Transverse colon (tissue), 4 donors: Measurements from ENCODE around the gene LRBA. TPM values are rescaled to one million over a fixed set of nuclear protein-coding genes. Genes with fewer than 3 reads are reported as not detected.

ENCODE experiments used
- DNase-seq: peaks from one replicate; pipeline ENCODE4 v3.0.0-alpha.2; 2019
- H3K27ac ChIP-seq, 4 donors: fragments of 200-600 bp; sonication (generic); 2 replicates each; pipeline ENCODE4 v1.5.1; 2016 to 2018; ENCODE audit warnings: inconsistent platforms in 4 of 4
- H3K27me3 ChIP-seq: fragments of 200-600 bp; sonication (generic); 2 replicates; pipeline ENCODE4 v1.5.1; 2017; ENCODE audit warnings: inconsistent platforms
- H3K36me3 ChIP-seq, 4 donors: fragments of 200-600 bp; sonication (generic); 2 replicates each; pipeline ENCODE4 v1.5.1; 2017 to 2019; ENCODE audit warnings: inconsistent platforms in 4 of 4
- H3K4me1 ChIP-seq, 4 donors: fragments of 200-600 bp; sonication (generic); 2 replicates each; pipeline ENCODE4 v1.5.1; 2017 to 2020; ENCODE audit warnings: inconsistent platforms in 4 of 4
- H3K4me3 ChIP-seq, 4 donors: fragments of 200-600 bp; sonication (generic); 1 replicate in 1 of 4; 2 replicates in 3 of 4; pipeline versions ENCODE4 v1.5.1 to v1.6.1; 2017 to 2019; ENCODE audit warnings: inconsistent platforms in 4 of 4
- H3K9me3 ChIP-seq, 2 donors: fragments of 200-600 bp; sonication (generic); 2 replicates each; pipeline ENCODE4 v1.5.1; 2017 to 2019; ENCODE audit warnings: inconsistent platforms in 2 of 2
- CTCF ChIP-seq, 5 experiments: fragments of 200-600 bp in 3 of 5; fragments of 450-650 bp in 2 of 5; sonication (generic) in 3 of 5; IDR thresholded peaks; 1 replicate in 2 of 5; 2 replicates in 3 of 5; pipeline ENCODE4 v1.5.1; 2016 to 2017; ENCODE audit warnings: antibody characterized with exemption in 5 of 5, inconsistent platforms in 3 of 5, mild to moderate bottlenecking in 2 of 5, moderate library complexity in 1 of 5
- EP300 ChIP-seq: sonication (generic); formaldehyde crosslinking; IDR thresholded peaks from one replicate; pipeline ENCODE4 v1.6.1; 2017; ENCODE audit warnings: antibody characterized with exemption, low read depth
- POLR2A ChIP-seq: fragments of 450-650 bp; IDR thresholded peaks from one replicate; pipeline ENCODE4 v1.6.1; 2016; ENCODE audit warnings: antibody characterized with exemption, mild to moderate bottlenecking, moderate library complexity
- POLR2AphosphoS5 ChIP-seq, 3 donors: sonication (generic); formaldehyde crosslinking; IDR thresholded peaks; one replicate each; pipeline ENCODE4 v1.6.1; 2016; ENCODE audit warnings: antibody characterized with exemption in 3 of 3
- WGBS, 2 donors: methylation state at CpG; one replicate each; pipeline ENCODE4 v1.1.5; 2018; ENCODE audit warnings: low coverage in 1 of 2; 5-methylcytosine and 5-hydroxymethylcytosine counted together
- in situ Hi-C, 4 donors: fragments of 200-750 bp; cut with MboI; loops; one replicate each; pipeline versions ENCODE4 v1.15.0 to v1.15.1; 2017; ENCODE audit warnings: low sequenced_read_pairs in 3 of 4, low pct_ligation_motif_present in 1 of 4, low pct_unique_long_range_greater_than_20kb in 1 of 4
- intact Hi-C: fragments of 100-400 bp; cut with DNase I; formaldehyde crosslinking; loops from one replicate; pipeline ENCODE4 v1.15.1; 2023; ENCODE audit warnings: low total_unique reads
- total RNA-seq, 4 donors: library from RNA; depleted of rRNA; stranded (reverse); fragments of >200 nt; gene quantifications; one replicate each; pipeline ENCODE4 v1.1.0, GENCODE V29; 2016

Gene LRBA
- total RNA-seq, 4 donors from 2014 or later = 82.7 to 125 (median 112) TPM

- 76 to 83% methylated on average over 2 of the region's 2 CpGs for WGBS, 2 donors
- Histone ChIP-seq H3K27me3 (no peaks in the 10 kb centered on the region), H3K36me3 (no peaks in the 10 kb centered on the region), H3K9me3 (no peaks in the 10 kb centered on the region), H3K4me1 (no peaks in the 10 kb centered on the region), H3K27ac (no peak overlapping the region), H3K4me3 (no peak overlapping the region)
- intact Hi-C loops (no loop called here), in situ Hi-C loops (no loop called here)
- DNase-seq = no peak
- TF ChIP-seq EP300 (no peak), POLR2AphosphoS5 (IDR thresholded peaks at IDR 0.05) (no peak), CTCF (IDR thresholded peaks at IDR 0.05) (no peak), POLR2A (no peak)
These were observed 232.2 kb downstream of the LRBA start for GRCh38 chr4:150782921-150783320.

GRCh38 chr4:150782311-150782710 lies 232.8 kb downstream of the LRBA start:
- intact Hi-C loops (no loop called here), in situ Hi-C loops (no loop called here)
- Histone ChIP-seq H3K27ac (no peak overlapping the region), H3K4me3 (no peak overlapping the region), H3K36me3 (no peaks in the 10 kb centered on the region), H3K9me3 (no peaks in the 10 kb centered on the region), H3K27me3 (no peaks in the 10 kb centered on the region), H3K4me1 (peaks cover 0 to 3% (median 0%) of the 10 kb centered on the region in 4 donors)
- 80 to 90% methylated on average over 1 to 2 of the region's 2 CpGs for WGBS, 2 donors
- no peak for TF ChIP-seq POLR2AphosphoS5 (IDR thresholded peaks at IDR 0.05)
- no peak for TF ChIP-seq POLR2A
- no peak for TF ChIP-seq EP300
- TF ChIP-seq CTCF (IDR thresholded peaks at IDR 0.05) = no peak
- no peak for DNase-seq

- TF ChIP-seq CTCF (IDR thresholded peaks at IDR 0.05) = no peak
- no peak for TF ChIP-seq POLR2A
- TF ChIP-seq EP300 = no peak
- TF ChIP-seq POLR2AphosphoS5 (IDR thresholded peaks at IDR 0.05) = no peak
- intact Hi-C loops (no loop called here), in situ Hi-C loops (no loop called here)
These were observed 233.9 kb downstream of the LRBA start for GRCh38 chr4:150781191-150781590.

GRCh38 chr4:150779707-150780106 lies 235.4 kb downstream of the LRBA start:
- Histone ChIP-seq H3K4me3 (no peak overlapping the region), H3K9me3 (no peaks in the 10 kb centered on the region), H3K27ac (no peak overlapping the region), H3K4me1 (peaks cover 0 to 3% (median 0%) of the 10 kb centered on the region in 4 donors), H3K27me3 (no peaks in the 10 kb centered on the region), H3K36me3 (no peaks in the 10 kb centered on the region)
- intact Hi-C loops = no loop called here
- no peak for DNase-seq
- TF ChIP-seq EP300 (no peak), POLR2AphosphoS5 (IDR thresholded peaks at IDR 0.05) (no peak), POLR2A (no peak), CTCF (IDR thresholded peaks at IDR 0.05) (no peak)
- in situ Hi-C loops = no loop called here
- WGBS, 2 donors = 100% methylated on average over 1 of the region's 1 CpG

More at GRCh38 chr4:150781191-150781590, 233.9 kb downstream of the LRBA start:
- WGBS, 2 donors = 92 to 100% methylated on average over 2 to 6 of the region's 6 CpGs
- H3K36me3 ChIP-seq = no peaks in the 10 kb centered on the region
- no peaks in the 10 kb centered on the region for H3K27me3 ChIP-seq
- H3K27ac ChIP-seq = no peak overlapping the region
- no peaks in the 10 kb centered on the region for H3K9me3 ChIP-seq
- H3K4me3 ChIP-seq = no peak overlapping the region
- DNase-seq = no peak
- H3K4me1 ChIP-seq = peaks cover 0 to 3% (median 0%) of the 10 kb centered on the region in 4 donors
